PC-9 (cell line): ENCODE measurements around the gene NCAPH2. TPM values are rescaled to one million over a fixed set of nuclear protein-coding genes. Genes with fewer than 3 reads are reported as not detected.

Experiments
- BruUV-seq: library from RNA; stranded (reverse); fragments of 400-500 nt; replicated peaks from 2 replicates; lab custom pipeline; 2021; lab: Mats Ljungman, UMichigan
- CTCF ChIA-PET: fragments of 300-600 bp; sonication (Branson Sonifier 250); formaldehyde crosslinking; loops from one replicate; lab custom pipeline; 2022; ENCODE audit warnings: antibody characterized with exemption; lab: Charles Lee
- POLR2A ChIA-PET: fragments of 300-600 bp; sonication (Branson Sonifier 250); formaldehyde crosslinking; loops from one replicate; lab custom pipeline; 2022; ENCODE audit warnings: antibody characterized with exemption; ENCODE audit not compliant: unreplicated experiment; lab: Charles Lee
- DNase-seq, 2 experiments: peaks; one replicate each; pipeline versions ENCODE4 v3.0.0 to v3.0.0-alpha.2; 2015 to 2022; ENCODE audit warnings: mixed read lengths in 1 of 2
- H2AFZ ChIP-seq: fragments of 200-600 bp; sonication (generic); 2 replicates; pipeline ENCODE4 v1.8.1; 2017; ENCODE audit warnings: antibody characterized with exemption
- H3F3A ChIP-seq: fragments of 200-600 bp; sonication (generic); 2 replicates; pipeline ENCODE4 v1.8.1; 2017; ENCODE audit warnings: antibody characterized with exemption, mild to moderate bottlenecking, low read depth; ENCODE audit not compliant: insufficient read depth
- H3K27ac ChIP-seq: fragments of 200-600 bp; sonication (generic); 2 replicates; pipeline ENCODE4 v1.6.1; 2016; ENCODE audit warnings: mixed run types
- H3K27me3 ChIP-seq: fragments of 200-600 bp; sonication (generic); 2 replicates; pipeline ENCODE4 v1.6.1; 2016; ENCODE audit warnings: low read depth, mixed run types; ENCODE audit not compliant: insufficient read depth
- H3K36me3 ChIP-seq: fragments of 200-600 bp; sonication (generic); 2 replicates; pipeline ENCODE4 v1.6.1; 2016; ENCODE audit warnings: low read depth, mixed run types
- H3K4me1 ChIP-seq: fragments of 200-600 bp; sonication (generic); replicated peaks from 2 replicates; pipeline ENCODE4 v1.6.1; 2016; ENCODE audit warnings: mixed run types; ENCODE audit not compliant: insufficient read depth
- H3K4me2 ChIP-seq: fragments of 200-600 bp; sonication (generic); 2 replicates; pipeline ENCODE4 v1.6.1; 2017; ENCODE audit warnings: mixed run types
- H3K4me3 ChIP-seq: fragments of 200-600 bp; sonication (generic); 2 replicates; pipeline ENCODE4 v1.6.1; 2016; ENCODE audit warnings: mixed run types
- H3K79me2 ChIP-seq: fragments of 200-600 bp; sonication (generic); 2 replicates; pipeline ENCODE4 v1.6.1; 2017; ENCODE audit warnings: low read depth, mixed run types
- H3K9me2 ChIP-seq: fragments of 200-600 bp; sonication (generic); 2 replicates; pipeline ENCODE4 v1.8.1; 2017; ENCODE audit warnings: mild to moderate bottlenecking; ENCODE audit not compliant: insufficient read depth
- H3K9me3 ChIP-seq: fragments of 200-600 bp; sonication (generic); 2 replicates; pipeline ENCODE4 v1.8.1; 2016; ENCODE audit warnings: low read depth; ENCODE audit not compliant: insufficient read depth
- H4K20me1 ChIP-seq: fragments of 200-600 bp; sonication (generic); 2 replicates; pipeline ENCODE4 v1.8.1; 2017; ENCODE audit not compliant: insufficient read depth
- EZH2 ChIP-seq: fragments of 200-600 bp; sonication (generic); IDR thresholded peaks from 2 replicates; pipeline ENCODE4 v1.8.0; 2017; ENCODE audit warnings: antibody characterized with exemption, low read depth
- intact Hi-C: fragments of 100-400 bp; cut with micrococcal nuclease; formaldehyde crosslinking; loops from one replicate; pipeline ENCODE4 v1.10.0; 2022; ENCODE audit not compliant: unreplicated experiment
- total RNA-seq: library from RNA; stranded (reverse); gene quantifications from 2 replicates; pipeline ENCODE4 v1.2.3, GENCODE V29; 2021
- TF ChIP-seq, protein P1 (sequence below): fragments of 200-600 bp; sonication (generic); conservative IDR thresholded peaks from 2 replicates; pipeline ENCODE4 v1.6.1; 2017; ENCODE audit warnings: mixed run types, antibody characterized with exemption, mild to moderate bottlenecking, moderate library complexity

NCAPH2 gene
- total RNA-seq, 1 experiment from 2014 or later: 58.8 TPM

DNA sequence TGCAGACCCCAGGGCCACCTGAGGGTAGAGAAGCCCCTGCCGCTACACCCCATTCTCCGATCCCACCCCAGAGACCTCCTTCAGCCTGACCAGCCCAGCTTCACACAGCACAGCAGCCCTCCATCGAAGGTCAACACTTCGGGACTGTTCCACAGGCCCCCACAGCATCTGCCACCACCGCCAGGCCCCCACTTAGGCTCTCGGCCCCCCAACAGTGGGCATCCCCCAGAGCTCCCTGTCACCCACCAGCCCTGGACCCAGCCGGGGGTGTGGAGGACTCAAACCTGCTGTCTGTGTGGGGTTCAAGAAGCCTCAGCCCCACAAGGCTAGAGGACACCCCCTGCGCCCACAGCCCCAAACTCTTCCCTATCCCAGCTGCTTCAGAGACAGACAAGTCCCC lies 39.4 kb upstream of the NCAPH2 start:
- Histone ChIP-seq H4K20me1 (peaks cover 86% of the 10 kb centered on the region), H3K27me3 (no peaks in the 10 kb centered on the region), H3K9me2 (no peaks in the 10 kb centered on the region), H3K4me2 (peak overlapping the region; percentile 87), H3K36me3 (peaks cover 17% of the 10 kb centered on the region), H2AFZ (no peak overlapping the region), H3K79me2 (peaks cover 56% of the 10 kb centered on the region), H3K9me3 (no peaks in the 10 kb centered on the region), H3F3A (peaks cover 43% of the 10 kb centered on the region), H3K4me1 (peaks cover 53% of the 10 kb centered on the region), H3K27ac (no peak overlapping the region), H3K4me3 (no peak overlapping the region)
- BruUV-seq: no TSS peak
- no peak for TF ChIP-seq EZH2
- TF ChIP-seq, protein P1, sequence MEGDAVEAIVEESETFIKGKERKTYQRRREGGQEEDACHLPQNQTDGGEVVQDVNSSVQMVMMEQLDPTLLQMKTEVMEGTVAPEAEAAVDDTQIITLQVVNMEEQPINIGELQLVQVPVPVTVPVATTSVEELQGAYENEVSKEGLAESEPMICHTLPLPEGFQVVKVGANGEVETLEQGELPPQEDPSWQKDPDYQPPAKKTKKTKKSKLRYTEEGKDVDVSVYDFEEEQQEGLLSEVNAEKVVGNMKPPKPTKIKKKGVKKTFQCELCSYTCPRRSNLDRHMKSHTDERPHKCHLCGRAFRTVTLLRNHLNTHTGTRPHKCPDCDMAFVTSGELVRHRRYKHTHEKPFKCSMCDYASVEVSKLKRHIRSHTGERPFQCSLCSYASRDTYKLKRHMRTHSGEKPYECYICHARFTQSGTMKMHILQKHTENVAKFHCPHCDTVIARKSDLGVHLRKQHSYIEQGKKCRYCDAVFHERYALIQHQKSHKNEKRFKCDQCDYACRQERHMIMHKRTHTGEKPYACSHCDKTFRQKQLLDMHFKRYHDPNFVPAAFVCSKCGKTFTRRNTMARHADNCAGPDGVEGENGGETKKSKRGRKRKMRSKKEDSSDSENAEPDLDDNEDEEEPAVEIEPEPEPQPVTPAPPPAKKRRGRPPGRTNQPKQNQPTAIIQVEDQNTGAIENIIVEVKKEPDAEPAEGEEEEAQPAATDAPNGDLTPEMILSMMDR: no peak
- intact Hi-C loops: no loop called here
- CTCF ChIA-PET: no interaction called here
- DNase-seq: no peak
- POLR2A ChIA-PET: no interaction called here

DNA sequence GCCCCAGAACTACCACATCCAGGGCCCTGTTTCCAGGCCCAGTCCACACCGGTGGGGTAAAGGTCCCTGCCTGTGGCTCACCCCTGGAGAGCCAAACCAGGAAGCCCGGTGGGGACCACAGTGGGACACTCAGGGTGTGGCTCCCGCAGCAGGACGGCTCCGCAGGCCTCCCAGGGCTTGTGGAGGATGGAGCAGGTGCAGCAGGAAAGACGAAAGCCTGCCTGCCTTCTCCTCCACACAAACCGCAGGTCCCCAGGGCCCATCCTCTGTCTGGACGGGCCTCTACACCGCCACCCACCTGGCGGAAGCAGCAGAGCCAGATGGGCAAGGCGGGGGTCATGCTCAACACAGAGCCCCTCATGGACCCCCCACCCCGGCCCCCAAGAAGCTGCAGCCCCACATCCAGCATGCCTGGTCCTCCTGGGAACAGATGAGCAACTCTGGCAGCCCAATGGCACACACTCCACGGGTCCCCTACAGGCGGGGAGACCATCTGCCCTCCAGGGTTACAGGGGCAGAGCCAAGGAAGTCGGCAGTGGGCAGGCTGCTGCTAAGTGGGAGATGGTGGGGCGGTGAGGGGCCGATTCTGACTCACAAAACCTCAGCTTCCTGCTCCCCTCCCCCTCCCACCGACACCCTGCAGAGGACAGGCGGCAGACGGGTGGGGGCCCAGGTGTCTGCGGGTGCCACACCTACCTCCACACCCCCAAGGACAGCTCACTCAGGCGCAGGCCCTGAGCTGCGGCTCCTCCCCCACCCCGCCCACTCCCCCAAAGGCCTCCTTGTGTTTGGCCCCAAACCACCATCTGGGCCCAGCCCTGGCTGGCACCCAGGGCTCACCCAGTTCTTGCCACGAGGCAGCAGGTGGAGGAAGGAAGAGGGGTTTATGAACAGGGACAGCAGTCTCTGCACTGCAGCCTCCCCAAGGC lies 38.4 kb upstream of the NCAPH2 start:
- Histone ChIP-seq H3K36me3 (peaks cover 15% of the 10 kb centered on the region), H3K27ac (peak overlapping the region; percentile 44), H3K9me3 (no peaks in the 10 kb centered on the region), H4K20me1 (peaks cover 87% of the 10 kb centered on the region), H3K27me3 (no peaks in the 10 kb centered on the region), H3F3A (peaks cover 43% of the 10 kb centered on the region), H3K4me2 (peak overlapping the region; percentile 87), H3K4me1 (peaks cover 56% of the 10 kb centered on the region), H2AFZ (no peak overlapping the region), H3K79me2 (peaks cover 66% of the 10 kb centered on the region), H3K4me3 (peak overlapping the region; percentile 22; the same call in 1 of the 2 replicates), H3K9me2 (no peaks in the 10 kb centered on the region)
- POLR2A ChIA-PET: interaction anchor here (0.6 to 0.7 kb wide), 4 partner anchors 23 to 237 kb away, joined by 4 to 8 read pairs (median 4); no protein-coding TSS in a partner anchor
- DNase-seq: peak; percentile 90 to 94
- TF ChIP-seq, protein P1: no peak
- TF ChIP-seq EZH2: no peak
- intact Hi-C loops: no loop called here
- CTCF ChIA-PET: interaction anchor here (0.6 kb wide), 1 partner anchor 38 kb away, joined by 5 read pairs; the partner anchor contains the start of gene NCAPH2
- BruUV-seq: no TSS peak

DNA sequence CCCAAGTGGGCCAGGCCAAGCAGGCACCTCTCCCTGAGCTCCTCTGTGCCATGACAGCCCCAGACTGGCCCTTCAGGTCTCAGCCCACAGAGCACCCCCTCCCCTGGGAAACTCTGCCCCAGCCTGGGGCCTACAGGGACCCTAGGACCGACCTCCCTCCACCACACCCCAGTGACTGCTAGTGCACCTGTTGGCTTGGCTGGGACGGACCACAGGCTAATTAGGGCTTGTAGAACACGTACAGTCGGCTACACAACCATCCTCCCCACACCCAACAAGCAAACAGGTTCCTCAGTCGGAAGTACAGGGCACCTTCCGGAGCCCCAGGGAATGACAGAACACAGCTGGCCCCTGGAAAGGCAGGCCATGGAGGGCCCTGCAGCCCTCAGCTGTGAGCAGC lies 37.5 kb upstream of the NCAPH2 start:
- H4K20me1 ChIP-seq: peaks cover 78% of the 10 kb centered on the region
- no peaks in the 10 kb centered on the region for H3K9me3 ChIP-seq
- H3K27ac ChIP-seq: peak overlapping the region; percentile 44
- ChIA-PET POLR2A (interaction anchor here (0.6 to 0.7 kb wide), 2 partner anchors 29 to 238 kb away, joined by 4 to 5 read pairs; no protein-coding TSS in a partner anchor), CTCF (no interaction called here)
- no peak overlapping the region for H2AFZ ChIP-seq
- intact Hi-C loops: no loop called here
- H3K79me2 ChIP-seq: peaks cover 66% of the 10 kb centered on the region
- H3F3A ChIP-seq: peaks cover 43% of the 10 kb centered on the region
- no peaks in the 10 kb centered on the region for H3K9me2 ChIP-seq
- TF ChIP-seq, protein P1: no peak
- no peak for TF ChIP-seq EZH2
- H3K4me3 ChIP-seq: peak overlapping the region; percentile 22; the same call in 1 of the 2 replicates
- no peaks in the 10 kb centered on the region for H3K27me3 ChIP-seq
- DNase-seq: no peak
- peaks cover 59% of the 10 kb centered on the region for H3K4me1 ChIP-seq
- peak overlapping the region; percentile 87 for H3K4me2 ChIP-seq
- no TSS peak for BruUV-seq
- H3K36me3 ChIP-seq: peaks cover 10% of the 10 kb centered on the region; the same call in 1 of the 2 replicates
